Muscle layer of duodenum (tissue), 2 donors: ENCODE results near the gene SHD.
"Not testable (repeated sequence)": the region's sequence is repeated elsewhere in the genome, so short reads cannot be mapped to it uniquely, and the experiment has no call there.

Experiments used
- H3K27ac ChIP-seq: one replicate; pipeline ENCODE4 v1.7.0; 2013; ENCODE audit warnings: mild to moderate bottlenecking, low read length
- H3K27me3 ChIP-seq: one replicate; pipeline ENCODE4 v1.7.0; 2013; ENCODE audit warnings: low read depth, mild to moderate bottlenecking, control low read depth, low read length
- H3K36me3 ChIP-seq, 2 donors: one replicate each; pipeline ENCODE4 v1.7.0; 2013; ENCODE audit warnings: low read length in 2 of 2, control low read depth in 1 of 2, mild to moderate bottlenecking in 1 of 2; ENCODE audit not compliant: insufficient read depth in 2 of 2, control insufficient read depth in 1 of 2
- H3K4me1 ChIP-seq, 2 donors: one replicate each; pipeline ENCODE4 v1.7.0; 2013; ENCODE audit warnings: low read length in 2 of 2, mild to moderate bottlenecking in 2 of 2, control low read depth in 1 of 2, moderate library complexity in 1 of 2; ENCODE audit not compliant: insufficient read depth in 2 of 2, control insufficient read depth in 1 of 2
- H3K4me3 ChIP-seq, 2 donors: one replicate each; pipeline ENCODE4 v1.7.0; 2013; ENCODE audit warnings: low read length in 2 of 2, low read depth in 1 of 2, mild to moderate bottlenecking in 1 of 2
- H3K9me3 ChIP-seq, 2 donors: one replicate each; pipeline ENCODE4 v1.7.0; 2013; ENCODE audit warnings: low read length in 2 of 2, control low read depth in 1 of 2, mild to moderate bottlenecking in 1 of 2; ENCODE audit not compliant: control insufficient read depth in 1 of 2
- donor health status: healthy.

The SHD gene

DNA sequence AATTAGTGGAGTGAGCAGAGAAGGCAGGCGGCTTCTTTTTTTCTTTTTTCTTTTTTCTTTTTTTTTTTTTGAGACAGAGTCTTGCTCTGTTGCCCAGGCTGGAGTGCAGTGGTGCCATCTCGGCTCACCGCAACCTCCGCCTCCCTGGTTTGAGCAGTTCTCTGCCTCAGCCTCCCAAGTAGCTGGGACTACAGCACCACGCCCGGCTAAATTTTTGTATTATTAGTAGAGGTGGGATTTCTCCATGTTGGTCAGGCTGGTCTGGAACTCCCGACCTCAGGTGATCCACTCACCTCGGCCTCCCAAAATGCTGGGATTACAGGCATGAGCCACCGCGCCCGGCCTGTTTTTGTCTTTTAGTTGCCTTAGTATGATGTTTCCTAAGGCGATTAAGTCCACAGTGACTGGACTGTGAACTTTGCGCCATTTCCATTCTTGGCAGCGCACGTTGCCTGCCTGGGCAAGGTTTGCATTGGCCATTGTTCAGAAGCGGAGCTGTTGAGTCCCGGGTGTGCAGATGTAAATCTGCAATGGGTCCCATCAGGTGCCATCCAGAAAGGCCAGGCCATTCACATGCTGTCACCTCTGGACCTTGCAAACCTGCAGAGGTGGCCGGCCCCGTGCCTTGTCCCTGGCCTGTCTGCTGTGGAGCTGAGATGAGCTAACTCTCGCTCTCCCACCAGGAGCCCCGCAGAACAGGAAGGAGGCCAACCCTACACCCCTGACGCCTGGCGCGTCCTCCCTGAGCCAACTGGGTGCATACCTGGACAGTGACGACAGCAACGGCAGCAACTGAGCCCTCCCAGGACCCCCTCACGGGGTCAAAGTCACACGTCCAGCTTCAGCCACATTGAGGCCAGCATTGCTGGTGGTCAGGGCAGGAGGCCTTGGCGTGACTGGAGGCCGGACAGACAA, 10.9 kb upstream of the SHD start:
- H3K36me3 ChIP-seq, result peaks cover 15 to 48% of the 10 kb centered on the region in 2 donors

DNA sequence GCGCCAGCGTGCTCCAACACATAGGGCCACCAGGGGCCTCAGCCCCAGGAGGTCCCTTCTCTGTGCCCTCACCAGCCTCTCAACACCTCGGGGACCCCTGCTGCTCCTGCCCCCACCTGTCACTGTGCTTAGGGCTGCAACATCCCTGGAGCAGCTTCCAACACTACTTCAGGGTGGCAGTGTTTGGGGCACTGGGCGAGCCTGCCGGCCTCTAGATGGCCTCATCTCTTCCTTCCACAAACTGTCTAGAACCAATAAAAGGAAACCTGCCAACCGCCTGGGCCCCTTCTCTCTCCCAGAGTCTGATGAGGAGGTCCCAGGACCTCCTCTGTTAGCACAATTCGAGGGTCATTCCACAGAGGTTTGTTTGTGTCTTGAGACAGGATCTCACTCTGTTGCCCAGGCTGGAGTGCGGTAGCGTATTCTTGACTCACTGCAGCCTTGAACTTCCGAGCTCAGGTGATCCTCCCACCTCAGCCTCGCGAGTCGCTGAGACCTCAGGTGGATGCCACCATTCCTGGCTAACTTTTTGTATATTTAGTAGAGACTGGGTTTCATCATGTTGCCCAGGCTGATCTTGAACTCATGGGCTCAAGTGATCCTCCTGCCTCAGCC, 10.1 kb upstream of the SHD start:
- Histone ChIP-seq H3K4me1 (no peaks in the 10 kb centered on the region), H3K36me3 (peaks cover 15 to 44% of the 10 kb centered on the region in 2 donors), H3K27me3 (no peaks in the 10 kb centered on the region), H3K4me3 (no peak overlapping the region), H3K9me3 (peaks cover 0 to 6% of the 10 kb centered on the region in 2 donors), H3K27ac (no peak overlapping the region)

More for the DNA sequence above, 10.9 kb upstream of the SHD start:
- Histone ChIP-seq H3K27ac (no peak overlapping the region), H3K27me3 (no peaks in the 10 kb centered on the region), H3K4me3 (no peak overlapping the region), H3K4me1 (no peaks in the 10 kb centered on the region), H3K9me3 (peaks cover 0 to 6% of the 10 kb centered on the region in 2 donors)

DNA sequence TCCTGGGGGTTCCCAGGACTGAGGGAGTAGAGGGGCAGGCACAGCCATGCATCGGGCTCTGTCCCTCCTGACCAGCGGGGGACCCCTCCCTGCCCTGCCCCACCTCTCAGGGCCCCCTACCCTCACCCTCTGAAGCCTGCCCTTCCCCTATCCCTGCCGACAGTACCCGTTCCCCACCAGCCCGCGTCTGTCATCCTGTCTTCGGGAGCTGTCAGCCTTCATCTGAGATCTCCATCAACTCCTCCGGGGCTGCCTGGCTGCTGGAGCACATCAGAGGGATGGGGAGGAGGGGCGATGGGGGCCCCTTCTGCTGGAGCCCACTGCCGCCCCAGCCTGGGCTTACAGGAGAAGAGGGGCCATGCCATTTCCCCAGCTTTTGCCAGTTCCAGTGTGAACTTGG, 6.2 kb upstream of the SHD start:
- Histone ChIP-seq H3K27ac (no peak overlapping the region), H3K4me3 (no peak overlapping the region), H3K9me3 (peaks cover 0 to 6% of the 10 kb centered on the region in 2 donors), H3K36me3 (peaks cover 10 to 15% of the 10 kb centered on the region in 2 donors), H3K27me3 (no peaks in the 10 kb centered on the region), H3K4me1 (no peaks in the 10 kb centered on the region)

DNA sequence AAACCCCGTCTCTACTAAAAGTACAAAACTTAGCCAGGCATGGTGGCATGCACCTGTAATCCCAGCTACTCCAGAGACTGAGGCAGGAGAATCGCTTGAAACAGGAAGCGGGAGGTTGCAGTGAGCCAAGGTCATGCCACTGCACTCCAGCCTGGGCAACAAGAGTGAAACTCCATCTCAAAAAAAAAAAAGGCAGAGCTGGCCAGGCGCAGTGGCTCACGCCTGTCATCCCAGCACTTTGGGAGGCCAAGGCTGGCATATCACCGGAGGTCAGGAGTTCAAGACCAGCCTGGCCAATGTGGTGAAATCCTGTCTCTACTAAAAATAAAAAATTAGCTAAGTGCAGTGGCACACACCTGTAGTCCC, 4.8 kb upstream of the SHD start:
- not testable (repeated sequence) for H3K36me3 ChIP-seq, H3K27me3 ChIP-seq, H3K4me1 ChIP-seq, H3K4me3 ChIP-seq, H3K27ac ChIP-seq, H3K9me3 ChIP-seq

DNA sequence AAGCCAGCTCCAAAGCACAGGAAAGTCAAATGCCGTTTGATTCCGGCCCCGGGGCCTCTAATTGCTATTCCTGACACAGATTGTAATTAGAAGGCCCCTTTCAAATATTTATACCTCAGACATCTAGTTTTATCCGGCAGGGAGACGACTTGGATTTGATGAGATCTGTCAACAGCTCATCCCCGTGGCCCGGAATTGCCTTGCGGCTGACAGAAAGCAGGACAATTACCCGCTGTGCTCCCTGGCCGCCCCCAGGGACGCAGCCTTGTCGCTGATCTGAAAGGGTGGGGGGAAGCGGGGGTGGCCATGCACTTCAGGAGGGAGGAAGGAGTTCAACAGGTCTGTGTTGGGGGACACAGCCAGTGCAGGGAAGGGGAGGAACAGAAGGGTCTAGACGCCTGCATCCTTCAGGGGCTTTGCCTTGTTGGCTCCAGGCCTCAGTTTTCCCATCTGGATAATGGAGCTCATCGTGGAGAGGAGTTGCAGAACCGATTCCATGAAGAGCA, 1.8 kb upstream of the SHD start:
- Histone ChIP-seq H3K9me3 (no peaks in the 10 kb centered on the region), H3K27ac (no peak overlapping the region), H3K4me1 (peaks cover 0 to 18% of the 10 kb centered on the region in 2 donors), H3K27me3 (peaks cover 17% of the 10 kb centered on the region), H3K4me3 (no peak overlapping the region), H3K36me3 (no peaks in the 10 kb centered on the region)

DNA sequence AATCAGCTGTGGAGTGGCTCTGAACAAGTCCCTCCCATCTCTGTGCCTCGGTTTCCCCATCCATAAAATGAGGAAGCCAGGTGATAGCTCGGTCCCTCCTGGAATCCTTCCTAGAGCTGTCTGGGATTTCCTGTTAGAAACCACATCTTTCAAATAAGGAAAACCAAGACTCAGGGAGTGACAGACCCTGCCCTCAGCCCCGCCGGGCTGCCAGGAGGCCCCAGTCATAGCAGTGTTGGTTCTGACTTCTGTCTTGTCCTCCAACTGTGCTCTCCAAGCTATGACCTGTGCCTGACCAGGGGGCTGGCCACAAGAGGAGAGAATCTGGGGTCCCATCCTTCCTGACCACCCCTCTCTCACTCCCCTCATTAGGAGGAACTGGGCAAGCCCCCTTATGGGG, 1.1 kb upstream of the SHD start:
- Histone ChIP-seq H3K9me3 (no peaks in the 10 kb centered on the region), H3K27me3 (peaks cover 17% of the 10 kb centered on the region), H3K4me1 (peaks cover 0 to 18% of the 10 kb centered on the region in 2 donors), H3K27ac (no peak overlapping the region), H3K36me3 (no peaks in the 10 kb centered on the region), H3K4me3 (no peak overlapping the region)

DNA sequence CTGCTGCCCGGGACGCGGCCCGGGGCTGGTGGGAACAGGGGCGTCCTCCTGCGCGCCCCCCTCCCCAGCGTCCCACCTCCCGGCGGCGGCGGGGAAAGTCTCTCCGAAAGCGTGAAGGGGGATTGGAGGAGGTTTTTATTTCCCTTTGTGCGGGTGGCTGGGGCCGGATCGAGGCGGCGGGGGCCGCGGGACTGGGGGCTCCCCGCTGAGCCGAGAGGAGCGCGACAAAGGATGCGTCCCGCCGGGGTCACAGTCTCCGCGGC, 132 bp downstream of the SHD start:
- Histone ChIP-seq H3K4me3 (peak overlapping the region in 1 of 2 donors; percentile 48), H3K4me1 (peaks cover 0 to 18% of the 10 kb centered on the region in 2 donors), H3K9me3 (no peaks in the 10 kb centered on the region), H3K27ac (no peak overlapping the region), H3K27me3 (peaks cover 17% of the 10 kb centered on the region), H3K36me3 (no peaks in the 10 kb centered on the region)

DNA sequence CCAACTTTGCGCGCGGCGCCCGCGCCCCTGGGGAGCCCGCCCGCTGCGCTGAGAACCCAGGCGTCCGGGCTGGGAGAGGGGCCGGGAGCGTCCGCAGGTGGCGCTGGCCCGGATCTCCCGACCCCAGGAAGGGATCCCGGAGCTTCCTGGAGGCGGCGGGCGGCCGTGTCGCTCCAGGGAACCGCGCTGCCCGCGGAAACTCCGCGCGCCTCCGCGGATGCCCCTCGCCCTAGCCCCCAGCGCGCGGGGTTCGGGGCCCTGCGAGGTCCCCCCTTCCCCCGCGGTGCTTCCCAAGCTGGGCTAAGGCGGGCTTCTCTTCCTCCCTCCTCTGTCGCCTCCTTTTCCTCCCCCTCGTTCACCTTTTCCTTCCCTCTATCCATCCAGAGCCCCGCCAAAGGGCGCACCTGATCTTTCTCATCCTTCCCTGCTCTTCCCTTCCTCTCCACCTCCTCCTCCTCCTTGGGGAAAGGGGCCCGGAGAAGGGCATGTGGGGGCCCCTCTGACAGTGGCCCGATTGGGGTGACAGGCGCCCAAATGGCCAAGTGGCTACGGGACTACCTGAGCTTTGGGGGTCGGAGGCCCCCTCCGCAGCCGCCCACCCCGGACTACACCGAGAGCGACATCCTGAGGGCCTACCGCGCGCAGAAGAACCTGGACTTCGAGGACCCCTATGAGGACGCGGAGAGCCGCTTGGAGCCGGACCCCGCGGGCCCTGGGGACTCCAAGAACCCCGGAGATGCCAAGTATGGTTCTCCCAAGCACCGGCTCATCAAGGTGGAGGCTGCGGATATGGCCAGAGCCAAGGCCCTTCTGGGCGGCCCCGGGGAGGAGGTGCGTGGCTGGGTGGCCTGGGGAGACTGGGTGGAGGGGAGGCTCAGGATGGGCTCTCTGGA, 710 bp downstream of the SHD start:
- Histone ChIP-seq H3K4me3 (peak overlapping the region in 1 of 2 donors; percentile 48), H3K9me3 (no peaks in the 10 kb centered on the region), H3K27me3 (peaks cover 19% of the 10 kb centered on the region), H3K4me1 (peaks cover 0 to 18% of the 10 kb centered on the region in 2 donors), H3K36me3 (no peaks in the 10 kb centered on the region), H3K27ac (no peak overlapping the region)

DNA sequence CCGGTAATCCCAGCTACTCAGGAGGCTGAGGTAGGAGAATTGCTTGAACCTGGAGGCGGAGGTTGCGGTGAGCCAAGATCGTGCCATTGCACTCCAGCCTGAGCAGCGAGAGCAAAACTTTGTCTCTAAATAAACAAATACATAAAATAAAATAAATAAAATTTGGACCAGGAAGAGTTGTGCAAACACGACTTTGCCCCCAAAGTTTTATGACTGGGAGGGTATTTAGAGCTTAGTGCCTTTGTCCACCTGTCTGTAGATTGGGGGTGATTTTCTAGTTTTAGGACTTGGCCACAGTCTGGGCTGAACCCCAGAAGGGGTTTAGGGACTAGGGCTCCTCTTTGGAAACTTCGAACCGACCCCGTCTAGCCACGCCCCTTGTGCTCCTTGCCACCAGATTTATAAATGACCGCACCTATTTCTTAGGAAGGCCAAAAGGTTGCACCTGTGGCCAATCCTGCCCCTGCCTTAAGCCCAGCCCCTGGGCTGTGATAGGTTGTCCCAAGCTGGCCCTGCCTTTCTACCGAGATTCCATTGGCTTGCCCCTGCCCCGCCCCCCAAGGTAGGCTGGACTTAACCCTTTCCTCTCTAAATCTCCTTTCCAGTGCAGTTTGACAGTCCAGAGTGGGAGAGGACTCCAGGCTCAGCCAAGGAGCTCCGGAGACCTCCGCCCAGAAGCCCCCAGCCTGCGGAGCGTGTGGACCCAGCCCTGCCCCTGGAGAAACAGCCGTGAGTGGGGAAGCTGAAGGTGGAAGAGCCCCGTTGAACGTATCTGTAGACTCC, 5.3 kb downstream of the SHD start:
- Histone ChIP-seq H3K27ac (peak overlapping the region; percentile 16), H3K4me1 (peaks cover 0 to 9% of the 10 kb centered on the region in 2 donors), H3K4me3 (peak overlapping the region in 1 of 2 donors; percentile 33), H3K36me3 (no peaks in the 10 kb centered on the region), H3K9me3 (no peaks in the 10 kb centered on the region), H3K27me3 (peaks cover 24% of the 10 kb centered on the region)

DNA sequence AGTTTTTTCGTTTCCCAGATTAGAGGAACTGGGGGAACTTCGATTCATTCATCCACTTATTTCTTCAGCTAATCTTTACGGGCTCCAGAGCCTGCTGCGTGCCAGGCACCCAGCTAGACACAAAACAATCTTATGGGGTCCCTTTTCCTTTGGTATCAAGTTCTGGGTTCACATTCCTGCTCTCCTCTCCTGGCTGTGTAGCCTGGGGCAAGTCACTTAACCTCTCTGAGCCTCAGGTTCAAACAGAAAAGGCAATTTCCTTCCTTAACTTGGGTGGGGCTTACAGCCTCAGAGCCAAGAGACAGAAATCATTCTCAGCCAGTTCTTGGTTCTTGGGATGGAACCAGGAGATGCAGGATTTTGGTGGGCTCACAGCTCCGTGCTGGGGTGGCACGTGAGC, 5.9 kb downstream of the SHD start:
- peak overlapping the region; percentile 16 for H3K27ac ChIP-seq
- H3K36me3 ChIP-seq, result no peaks in the 10 kb centered on the region
- H3K4me1 ChIP-seq, result peaks cover 0 to 3% of the 10 kb centered on the region in 2 donors
- peaks cover 18% of the 10 kb centered on the region for H3K27me3 ChIP-seq
- no peaks in the 10 kb centered on the region for H3K9me3 ChIP-seq
- H3K4me3 ChIP-seq, result peak overlapping the region in 1 of 2 donors; percentile 33
